DOHH2 (cell line): ENCODE results near the gene DCPS.
"Not testable (repeated sequence)": the region's sequence is repeated elsewhere in the genome, so short reads cannot be mapped to it uniquely, and the experiment has no call there.

ENCODE experiments used
- H3F3A ChIP-seq: fragments of 200-600 bp; sonication (generic), shearing (Covaris generic); 2 replicates; pipeline ENCODE4 v1.6.0; 2016; ENCODE audit warnings: antibody characterized with exemption, mild to moderate bottlenecking; ENCODE audit not compliant: control insufficient read depth, insufficient read depth
- H3K27ac ChIP-seq: fragments of 200-600 bp; sonication (generic); 2 replicates; pipeline ENCODE4 v1.5.1; 2014; ENCODE audit warnings: low read depth, mild to moderate bottlenecking, low read length, moderate library complexity
- H3K27me3 ChIP-seq: fragments of 200-600 bp; sonication (generic); 2 replicates; pipeline ENCODE4 v1.6.1; 2014; ENCODE audit warnings: mild to moderate bottlenecking, low read length, mixed read lengths; ENCODE audit not compliant: control insufficient read depth
- H3K36me3 ChIP-seq: fragments of 200-600 bp; sonication (generic); 2 replicates; pipeline ENCODE4 v1.6.1; 2014; ENCODE audit warnings: mild to moderate bottlenecking, low read length, moderate library complexity, mixed read lengths; ENCODE audit not compliant: control insufficient read depth
- H3K4me1 ChIP-seq: fragments of 200-600 bp; sonication (generic); 2 replicates; pipeline ENCODE4 v1.6.1; 2014; ENCODE audit warnings: mild to moderate bottlenecking, low read length, mixed read lengths; ENCODE audit not compliant: control insufficient read depth
- H3K4me2 ChIP-seq: fragments of 200-600 bp; sonication (generic); 2 replicates; pipeline ENCODE4 v1.6.0; 2014; ENCODE audit warnings: mild to moderate bottlenecking, low read length, moderate library complexity
- H3K4me3 ChIP-seq: fragments of 200-600 bp; sonication (generic); 2 replicates; pipeline ENCODE4 v1.5.1; 2014; ENCODE audit warnings: mild to moderate bottlenecking, low read length, mixed read lengths
- H3K79me2 ChIP-seq: fragments of 200-600 bp; sonication (generic); 2 replicates; pipeline ENCODE4 v1.6.1; 2014; ENCODE audit warnings: mild to moderate bottlenecking, low read length, mixed read lengths; ENCODE audit not compliant: control insufficient read depth
- H3K9me2 ChIP-seq: fragments of 200-600 bp; sonication (generic); replicated peaks from 2 replicates; pipeline ENCODE4 v1.6.1; 2014; ENCODE audit warnings: mild to moderate bottlenecking, low read length, mixed read lengths; ENCODE audit not compliant: control insufficient read depth
- H3K9me3 ChIP-seq: fragments of 200-600 bp; sonication (generic); 2 replicates; pipeline ENCODE4 v1.6.1; 2014; ENCODE audit warnings: antibody characterized with exemption, low read length, mixed read lengths; ENCODE audit not compliant: control insufficient read depth, insufficient read depth
- H4K20me1 ChIP-seq: fragments of 200-600 bp; sonication (generic); 2 replicates; pipeline ENCODE4 v1.6.0; 2014; ENCODE audit warnings: low read depth, mild to moderate bottlenecking, antibody characterized with exemption, low read length, moderate library complexity; ENCODE audit not compliant: control insufficient read depth, insufficient read depth
- EZH2phosphoT487 ChIP-seq: fragments of 200-600 bp; sonication (generic); IDR thresholded peaks from 2 replicates; pipeline ENCODE4 v1.6.1; 2017; ENCODE audit warnings: borderline replicate concordance, mild to moderate bottlenecking, antibody characterized with exemption, low read length, moderate library complexity, mixed read lengths
- TF ChIP-seq, protein P1 (sequence below): fragments of 200-600 bp; sonication (generic); IDR thresholded peaks from one replicate; pipeline ENCODE4 v1.5.1; 2014; ENCODE audit warnings: antibody characterized with exemption, mild to moderate bottlenecking, low read depth, low read length; ENCODE audit not compliant: poor library complexity, severe bottlenecking

DCPS gene

GRCh38 chr11:126378763-126379162 lies 74.9 kb downstream of the DCPS start:
- Histone ChIP-seq H3K27ac (no peak overlapping the region), H4K20me1 (no peaks in the 10 kb centered on the region), H3K9me2 (no peaks in the 10 kb centered on the region), H3K27me3 (no peaks in the 10 kb centered on the region), H3K9me3 (no peaks in the 10 kb centered on the region), H3K36me3 (no peaks in the 10 kb centered on the region), H3K79me2 (no peaks in the 10 kb centered on the region), H3K4me2 (no peak overlapping the region), H3F3A (no peaks in the 10 kb centered on the region), H3K4me1 (no peaks in the 10 kb centered on the region), H3K4me3 (no peak overlapping the region)
- TF ChIP-seq, protein P1, sequence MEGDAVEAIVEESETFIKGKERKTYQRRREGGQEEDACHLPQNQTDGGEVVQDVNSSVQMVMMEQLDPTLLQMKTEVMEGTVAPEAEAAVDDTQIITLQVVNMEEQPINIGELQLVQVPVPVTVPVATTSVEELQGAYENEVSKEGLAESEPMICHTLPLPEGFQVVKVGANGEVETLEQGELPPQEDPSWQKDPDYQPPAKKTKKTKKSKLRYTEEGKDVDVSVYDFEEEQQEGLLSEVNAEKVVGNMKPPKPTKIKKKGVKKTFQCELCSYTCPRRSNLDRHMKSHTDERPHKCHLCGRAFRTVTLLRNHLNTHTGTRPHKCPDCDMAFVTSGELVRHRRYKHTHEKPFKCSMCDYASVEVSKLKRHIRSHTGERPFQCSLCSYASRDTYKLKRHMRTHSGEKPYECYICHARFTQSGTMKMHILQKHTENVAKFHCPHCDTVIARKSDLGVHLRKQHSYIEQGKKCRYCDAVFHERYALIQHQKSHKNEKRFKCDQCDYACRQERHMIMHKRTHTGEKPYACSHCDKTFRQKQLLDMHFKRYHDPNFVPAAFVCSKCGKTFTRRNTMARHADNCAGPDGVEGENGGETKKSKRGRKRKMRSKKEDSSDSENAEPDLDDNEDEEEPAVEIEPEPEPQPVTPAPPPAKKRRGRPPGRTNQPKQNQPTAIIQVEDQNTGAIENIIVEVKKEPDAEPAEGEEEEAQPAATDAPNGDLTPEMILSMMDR, result no peak
- TF ChIP-seq EZH2phosphoT487, result no peak

DNA sequence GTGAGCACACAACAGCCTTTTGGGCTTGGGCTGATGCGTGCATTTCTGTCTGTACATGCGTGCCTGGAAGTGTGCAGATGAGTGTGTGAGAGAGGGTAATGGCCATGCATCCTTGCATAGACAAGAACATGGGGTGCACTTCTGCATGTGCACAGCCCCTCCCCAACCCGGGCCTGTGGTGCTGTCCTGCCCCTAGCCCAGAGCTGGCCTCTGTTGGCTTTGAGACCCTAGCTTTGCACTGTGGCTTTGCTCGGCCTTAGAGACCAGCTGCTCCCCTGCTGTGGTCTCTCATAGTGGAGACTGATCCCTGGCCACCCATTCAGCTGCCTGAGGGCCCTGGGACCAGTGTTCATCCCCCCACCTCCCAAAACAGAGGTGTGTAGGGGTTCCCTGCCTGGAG lies 77.0 kb downstream of the DCPS start:
- TF ChIP-seq, protein P1, result no peak
- TF ChIP-seq EZH2phosphoT487, result no peak
- Histone ChIP-seq H3K9me2 (no peaks in the 10 kb centered on the region), H3K4me2 (no peak overlapping the region), H3K4me1 (no peaks in the 10 kb centered on the region), H3K79me2 (no peaks in the 10 kb centered on the region), H3K9me3 (no peaks in the 10 kb centered on the region), H3K4me3 (no peak overlapping the region), H3K27me3 (no peaks in the 10 kb centered on the region), H3K27ac (no peak overlapping the region), H3K36me3 (no peaks in the 10 kb centered on the region), H4K20me1 (no peaks in the 10 kb centered on the region), H3F3A (no peaks in the 10 kb centered on the region)

DNA sequence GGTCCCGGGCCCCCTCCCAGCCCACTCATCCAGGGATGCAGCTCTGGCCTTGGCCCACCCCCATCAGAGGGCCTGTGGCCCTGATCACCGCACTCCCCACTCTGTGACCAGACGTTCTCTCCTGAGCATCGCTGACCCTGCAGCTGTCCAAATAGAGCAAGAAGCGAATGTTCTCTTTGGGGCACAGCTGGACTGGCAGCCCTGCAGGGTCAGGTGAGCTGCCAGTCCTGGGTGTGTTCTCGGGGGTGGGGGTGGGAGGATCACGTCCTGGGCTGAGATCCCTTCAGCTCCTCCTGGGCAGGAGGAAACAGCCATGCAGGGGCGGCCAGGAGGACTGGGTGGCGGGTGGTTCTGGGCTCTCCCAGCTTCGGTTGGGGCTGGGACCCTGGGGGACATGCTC lies 78.1 kb downstream of the DCPS start:
- H3K4me1 ChIP-seq, H4K20me1 ChIP-seq, H3K9me3 ChIP-seq, H3K79me2 ChIP-seq, H3F3A ChIP-seq, H3K27me3 ChIP-seq, H3K36me3 ChIP-seq, H3K4me3 ChIP-seq, H3K4me2 ChIP-seq, H3K27ac ChIP-seq, H3K9me2 ChIP-seq: not testable (repeated sequence)

GRCh38 chr11:126382641-126383040 lies 78.8 kb downstream of the DCPS start:
- H3K79me2 ChIP-seq, H3K27ac ChIP-seq, H3K27me3 ChIP-seq, H3K36me3 ChIP-seq, H3K4me3 ChIP-seq, H3K4me1 ChIP-seq, H3K9me2 ChIP-seq, H3F3A ChIP-seq, H4K20me1 ChIP-seq, H3K4me2 ChIP-seq, H3K9me3 ChIP-seq: not testable (repeated sequence)
